ENCODE results near the gene UQCC2.
A peak's percentile ranks its signal among the peaks of the same experiment; 100 is the strongest.

The UQCC2 gene

DNA sequence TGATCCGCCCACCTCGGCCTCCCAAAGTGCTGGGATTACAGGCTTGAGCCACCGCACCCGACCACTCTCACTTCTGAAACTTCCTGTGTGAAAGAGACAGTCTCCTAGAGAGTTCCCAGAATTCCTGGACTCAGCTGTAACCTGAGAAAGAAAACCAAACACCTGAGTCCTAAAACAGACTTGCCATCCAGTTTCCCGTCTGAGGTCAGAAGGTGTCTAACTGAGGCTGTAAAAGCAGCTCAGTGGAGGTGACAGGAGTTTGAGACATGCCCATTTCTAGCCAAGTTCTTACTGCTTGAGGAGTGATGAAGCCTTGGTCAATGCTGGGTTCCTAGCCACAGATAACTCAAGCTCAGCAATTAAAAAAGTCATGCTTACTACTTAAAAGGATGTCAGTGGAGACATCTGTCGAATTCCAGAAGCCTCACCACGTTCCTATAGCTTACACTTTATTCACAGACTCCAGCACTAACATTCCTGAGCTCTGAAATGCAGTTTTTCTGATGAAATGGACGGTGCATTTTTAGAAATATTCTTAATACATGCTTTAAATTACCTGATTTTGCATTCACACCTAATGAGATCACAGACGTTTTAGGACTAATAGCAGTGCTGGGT is 6.1 kb downstream of the UQCC2 start:
- FAIRE-seq = no peak

DNA sequence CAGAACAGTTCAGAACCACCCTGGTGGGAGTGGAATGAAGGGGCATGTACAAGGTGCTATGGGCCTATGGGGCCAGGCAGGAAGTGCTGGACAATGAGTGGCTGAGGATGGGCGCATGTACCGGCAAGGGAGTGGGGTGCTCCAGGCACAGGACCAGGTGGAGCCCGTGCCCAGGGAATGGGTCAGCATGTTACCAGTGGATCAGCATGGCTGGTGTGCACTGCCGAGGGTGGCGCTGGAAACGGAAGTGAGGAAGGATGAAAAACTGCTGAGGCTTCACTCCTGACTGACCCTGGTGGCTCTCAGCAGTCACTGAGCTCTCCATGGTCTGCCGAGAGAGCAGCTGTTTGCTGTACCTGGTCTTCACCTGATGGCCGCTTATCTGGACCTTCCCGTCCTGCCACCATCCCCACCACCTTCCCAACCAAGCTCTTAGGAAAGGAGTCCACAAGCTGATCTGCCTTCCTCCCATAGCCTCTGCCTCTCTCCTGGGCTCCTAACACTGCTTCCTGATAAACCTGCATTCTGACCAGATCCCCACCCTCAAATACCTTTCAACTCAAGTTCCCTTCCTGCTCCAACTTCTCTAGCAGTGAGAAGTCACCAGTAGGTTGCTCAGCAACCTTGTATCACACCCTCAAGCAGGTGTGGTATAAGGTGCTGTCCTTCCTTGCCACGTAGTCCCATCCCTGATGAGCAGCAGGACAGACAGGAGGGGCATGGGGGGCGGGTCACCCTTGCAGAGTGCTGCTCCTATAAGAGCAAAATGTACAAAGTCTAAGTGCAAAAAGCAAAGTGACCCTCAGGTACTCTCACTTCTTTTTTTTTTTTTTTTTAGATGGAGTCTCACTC is 7.1 kb downstream of the UQCC2 start:
- no peak for FAIRE-seq

DNA sequence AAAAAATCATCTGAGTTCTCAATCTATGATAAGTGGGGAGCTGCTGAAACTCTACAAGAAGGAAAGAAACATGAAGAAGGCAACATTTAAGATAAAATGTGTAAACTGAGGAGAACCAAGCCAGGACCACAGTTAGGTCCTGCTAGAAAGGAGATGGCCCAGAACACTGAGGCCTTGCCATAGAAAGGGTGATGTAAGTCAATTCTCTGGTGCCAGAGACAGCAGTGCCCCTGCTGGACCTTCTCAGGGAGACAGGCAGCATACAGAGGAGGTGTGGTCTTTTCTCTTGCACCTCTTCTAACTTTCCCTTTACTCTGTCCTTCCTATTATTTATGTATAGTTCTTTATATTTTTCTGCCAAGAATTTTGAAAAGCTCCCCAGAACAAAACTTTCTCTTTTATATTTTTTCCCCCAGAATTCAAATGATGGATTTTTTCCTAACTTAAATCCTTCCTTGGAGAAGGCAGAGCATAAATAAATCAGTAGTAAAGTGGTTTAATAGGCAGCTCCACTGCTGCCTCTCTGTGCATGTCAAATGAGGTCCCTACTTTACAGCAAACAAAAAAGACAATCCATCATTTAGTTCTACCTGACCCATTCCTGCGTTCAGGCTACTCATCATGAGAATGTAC is 9.0 kb downstream of the UQCC2 start:
- peak; percentile 84 for FAIRE-seq

DNA sequence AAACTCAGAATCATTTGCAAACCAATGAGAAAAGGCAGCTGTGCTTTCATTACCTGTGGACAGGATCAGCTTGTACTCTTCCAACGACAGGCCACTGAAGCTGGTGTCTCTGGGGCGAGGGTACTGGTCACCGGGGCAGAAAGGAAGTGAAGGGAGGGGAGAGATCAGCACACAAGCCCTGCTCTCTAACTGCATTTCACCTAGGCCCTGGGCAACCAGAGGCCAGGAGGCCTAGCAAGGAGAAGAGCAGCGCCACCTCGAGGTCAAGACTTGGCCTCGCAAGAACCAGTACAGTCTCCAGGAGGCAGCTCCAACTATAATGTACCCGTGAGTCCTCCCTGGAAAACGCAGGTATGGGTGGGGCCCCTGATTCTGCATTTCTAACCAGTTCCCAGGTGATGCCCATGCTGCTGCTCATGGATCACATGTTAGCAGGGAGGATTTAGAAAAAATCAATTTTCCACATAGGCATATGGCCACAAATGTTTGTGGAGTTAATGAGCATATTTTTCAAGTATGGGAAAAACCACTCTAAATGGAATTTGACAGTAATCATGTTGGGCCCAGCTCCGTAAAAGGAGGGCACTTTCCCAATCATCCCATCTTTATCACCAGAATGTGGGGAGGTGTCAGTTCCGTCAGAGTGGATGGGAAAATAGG is 11.0 kb downstream of the UQCC2 start:
- peak; percentile 36 for FAIRE-seq

DNA sequence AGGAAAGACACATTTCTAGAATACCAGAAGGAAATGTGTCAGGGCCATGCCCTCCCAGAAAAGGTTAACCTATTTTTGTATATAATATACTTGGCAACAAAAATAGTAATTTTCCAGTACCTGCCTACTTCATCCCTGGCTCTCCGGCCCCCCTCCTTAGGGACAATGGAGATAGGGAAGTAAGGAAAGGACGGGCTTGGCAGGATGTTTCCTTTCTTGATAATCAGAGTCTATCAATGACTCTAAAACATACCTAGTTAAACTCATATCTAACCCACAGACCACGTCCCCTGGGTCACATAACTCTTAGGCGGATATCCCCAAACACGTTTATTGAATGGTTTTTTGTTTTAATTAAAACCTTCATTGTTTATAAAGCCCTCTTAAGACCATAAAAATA is 11.8 kb downstream of the UQCC2 start:
- FAIRE-seq = no peak

DNA sequence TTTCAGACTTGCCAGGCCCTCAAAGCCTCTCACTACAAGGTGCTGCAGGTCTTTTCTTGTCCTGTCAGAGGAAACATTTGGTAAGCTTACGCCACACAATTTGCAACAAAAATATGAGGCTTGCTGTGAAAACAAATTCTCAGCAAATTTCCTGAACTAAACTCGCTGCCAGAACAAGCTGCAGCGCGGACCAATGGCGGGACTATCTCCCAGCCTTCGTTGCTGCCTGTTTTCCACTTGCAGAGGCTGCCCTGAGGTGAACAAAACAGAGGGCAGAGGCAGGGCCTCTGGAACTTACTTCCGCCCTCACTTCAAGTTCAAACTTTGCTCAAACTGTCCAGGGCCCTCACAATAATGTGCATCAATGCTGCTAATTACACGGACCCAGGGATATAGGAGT is 12.4 kb downstream of the UQCC2 start:
- FAIRE-seq = no peak

DNA sequence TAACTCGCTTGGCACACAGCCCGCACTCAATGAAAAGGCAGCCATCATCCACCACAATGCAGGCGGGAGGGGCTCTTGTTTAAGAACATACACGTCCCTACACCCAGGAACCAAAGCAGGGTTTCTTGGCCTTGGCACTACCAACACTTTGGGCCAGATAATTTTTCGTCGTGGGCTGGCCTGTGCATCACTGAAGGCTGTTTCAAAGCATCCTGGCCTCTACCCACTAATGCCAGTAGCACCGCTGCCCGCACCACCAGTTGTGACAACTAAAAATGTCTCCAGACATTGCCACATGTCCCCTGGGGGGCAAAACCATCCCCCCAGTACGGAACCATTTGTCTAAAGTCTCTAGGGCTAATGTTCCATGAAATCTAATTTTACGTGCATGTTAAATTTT is 13.0 kb downstream of the UQCC2 start:
- no peak for FAIRE-seq

DNA sequence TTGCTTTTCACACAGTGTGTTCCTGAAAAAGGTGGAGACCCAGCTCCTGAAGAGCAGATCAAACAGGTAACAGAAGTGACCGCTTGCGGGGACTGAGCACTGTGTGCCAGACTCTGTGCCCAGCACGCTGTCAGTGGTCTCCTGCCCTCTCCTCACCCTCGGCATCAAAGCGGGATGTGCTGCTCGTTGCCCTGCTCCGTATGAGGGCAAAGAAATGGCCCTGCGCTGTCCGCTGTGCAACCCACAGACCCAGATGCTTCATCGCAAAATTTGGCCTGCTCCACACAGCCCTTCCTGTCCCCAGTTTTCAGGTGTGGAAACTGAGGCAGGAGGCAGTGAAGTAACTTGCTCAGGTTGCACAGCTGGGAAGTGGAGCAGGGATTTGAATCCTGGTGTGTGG is 13.7 kb downstream of the UQCC2 start:
- FAIRE-seq = no peak

DNA sequence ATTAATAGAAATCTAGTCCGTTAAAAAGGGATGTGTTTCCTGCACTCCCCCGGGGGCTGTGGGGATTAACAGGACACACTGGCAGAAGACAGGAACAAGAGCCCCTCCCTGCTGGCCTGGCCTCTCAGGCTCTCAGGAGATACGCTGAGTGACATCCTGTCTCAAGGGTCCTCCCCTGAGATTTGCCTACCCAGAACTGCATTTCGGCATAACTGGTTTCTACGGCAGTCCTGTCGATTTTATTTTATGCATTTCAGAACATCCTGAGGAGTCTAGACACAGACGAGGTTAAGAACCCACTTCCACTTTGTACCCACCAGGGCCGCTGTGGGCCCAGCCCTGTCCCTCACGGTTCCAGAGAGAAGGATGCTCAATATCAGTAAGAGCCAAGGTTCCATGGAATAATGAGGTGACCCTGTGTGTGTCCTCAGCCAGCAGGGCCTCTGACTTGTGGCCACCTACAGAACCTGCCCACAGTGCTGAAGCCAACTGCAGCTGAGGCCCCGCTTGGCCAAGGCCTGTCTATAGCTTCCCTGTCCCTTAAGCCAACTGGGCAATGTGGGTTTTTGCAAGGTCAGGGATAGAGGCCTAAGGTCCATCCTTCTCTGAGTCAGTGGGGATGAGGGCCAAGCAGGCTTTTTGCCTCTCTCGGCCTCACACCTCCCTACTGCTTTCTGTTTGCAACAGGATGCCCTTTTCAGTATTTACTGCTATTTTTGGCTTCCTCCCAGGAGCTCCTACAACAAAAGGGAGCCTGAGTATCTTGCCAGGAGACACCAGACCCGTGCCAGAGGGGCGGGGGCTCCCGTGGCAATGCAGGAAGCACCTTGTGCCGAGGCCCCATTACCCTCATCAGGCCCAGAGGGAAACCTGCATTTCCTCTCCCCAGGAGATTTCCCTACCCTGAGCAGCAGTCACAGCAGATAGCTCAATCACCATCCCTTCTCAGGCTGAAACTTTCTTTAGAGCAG is 14.7 kb downstream of the UQCC2 start:
- no peak for FAIRE-seq

DNA sequence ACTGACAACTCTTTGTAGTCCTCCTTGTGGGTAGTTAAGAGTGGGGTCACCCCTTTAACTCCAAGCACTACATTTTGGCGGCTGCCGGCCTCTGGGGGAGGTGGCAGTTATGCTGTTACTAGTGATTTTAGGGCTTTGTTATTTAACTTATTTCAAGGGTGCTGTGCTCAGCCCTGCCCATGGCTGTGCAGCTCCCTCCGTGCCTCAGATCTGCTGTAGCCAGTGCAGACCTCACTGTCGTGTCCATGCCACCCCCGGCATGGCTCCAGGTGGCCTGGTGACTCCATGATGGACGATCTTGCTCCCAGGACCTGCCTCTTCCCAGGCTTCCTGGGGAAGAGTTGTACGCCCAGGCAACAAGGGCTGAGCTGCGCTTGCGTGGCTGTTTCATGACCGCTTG is 15.4 kb downstream of the UQCC2 start:
- no peak for FAIRE-seq

DNA sequence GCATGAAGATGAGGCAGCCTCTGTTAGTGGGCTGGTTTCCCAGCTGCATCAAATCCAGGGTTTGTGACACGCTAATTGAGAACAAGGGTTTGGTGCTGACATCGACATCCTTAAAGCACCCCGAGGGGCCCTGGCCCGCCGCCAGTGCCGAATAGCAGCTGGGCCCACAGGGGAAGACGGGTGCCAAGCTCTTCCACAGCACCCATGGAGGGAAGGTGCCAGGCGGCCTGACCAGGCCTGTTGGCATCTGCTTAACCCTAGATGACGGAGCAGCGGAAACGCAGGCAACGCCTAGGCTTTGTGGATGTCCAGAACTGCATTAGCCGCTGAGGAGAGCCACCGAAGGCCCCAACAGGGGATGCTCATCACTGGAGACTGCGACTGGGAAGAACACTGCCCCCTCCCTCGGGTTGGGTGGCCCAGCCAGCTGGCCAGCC is 16.0 kb downstream of the UQCC2 start:
- no peak for FAIRE-seq

DNA sequence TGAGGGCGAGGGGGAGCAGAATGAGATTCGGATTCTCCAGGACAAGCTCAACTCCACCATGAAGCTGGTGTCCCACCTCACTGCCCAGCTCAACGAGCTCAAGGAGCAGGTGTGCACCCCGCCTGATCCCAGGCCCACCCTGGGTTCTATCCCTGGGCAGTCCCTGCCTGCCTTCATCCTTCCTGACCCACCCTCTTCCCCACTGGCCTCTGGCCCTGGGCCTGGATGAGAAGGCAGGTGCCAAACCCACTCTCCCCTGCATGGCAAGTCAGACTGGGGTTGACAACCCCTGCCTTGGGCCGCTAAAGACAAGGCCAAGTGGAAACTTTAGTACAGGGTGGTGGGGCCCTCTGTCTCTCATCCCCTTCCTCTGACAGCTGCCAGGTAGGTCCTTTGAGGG is 16.5 kb downstream of the UQCC2 start:
- FAIRE-seq = no peak

DNA sequence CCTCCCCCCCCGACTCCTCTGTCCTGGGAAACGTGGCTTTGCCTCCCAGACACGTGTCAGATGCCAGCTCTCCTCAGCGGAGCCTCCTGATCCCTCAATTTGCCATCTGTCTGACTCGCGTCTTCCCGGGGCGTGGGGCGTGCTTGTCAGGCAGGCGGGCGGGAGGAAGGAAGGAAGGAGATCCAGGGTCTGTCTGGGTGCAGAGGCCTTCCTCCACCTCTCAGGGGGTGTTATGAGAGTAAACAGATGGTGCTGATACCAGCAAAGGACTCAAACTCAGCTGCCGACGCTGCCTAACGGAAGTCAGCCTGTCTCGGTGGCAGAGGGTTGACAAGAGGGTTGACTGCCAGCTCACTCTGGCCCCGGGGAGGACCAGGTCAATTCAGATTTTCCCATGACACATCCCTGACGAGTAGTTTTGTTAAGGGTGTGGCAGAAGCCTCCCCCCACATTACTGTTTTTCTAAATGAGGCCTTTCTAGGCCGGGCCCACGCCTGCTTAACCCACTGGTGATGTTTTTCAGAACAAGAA is 17.0 kb downstream of the UQCC2 start:
- no peak for FAIRE-seq

DNA sequence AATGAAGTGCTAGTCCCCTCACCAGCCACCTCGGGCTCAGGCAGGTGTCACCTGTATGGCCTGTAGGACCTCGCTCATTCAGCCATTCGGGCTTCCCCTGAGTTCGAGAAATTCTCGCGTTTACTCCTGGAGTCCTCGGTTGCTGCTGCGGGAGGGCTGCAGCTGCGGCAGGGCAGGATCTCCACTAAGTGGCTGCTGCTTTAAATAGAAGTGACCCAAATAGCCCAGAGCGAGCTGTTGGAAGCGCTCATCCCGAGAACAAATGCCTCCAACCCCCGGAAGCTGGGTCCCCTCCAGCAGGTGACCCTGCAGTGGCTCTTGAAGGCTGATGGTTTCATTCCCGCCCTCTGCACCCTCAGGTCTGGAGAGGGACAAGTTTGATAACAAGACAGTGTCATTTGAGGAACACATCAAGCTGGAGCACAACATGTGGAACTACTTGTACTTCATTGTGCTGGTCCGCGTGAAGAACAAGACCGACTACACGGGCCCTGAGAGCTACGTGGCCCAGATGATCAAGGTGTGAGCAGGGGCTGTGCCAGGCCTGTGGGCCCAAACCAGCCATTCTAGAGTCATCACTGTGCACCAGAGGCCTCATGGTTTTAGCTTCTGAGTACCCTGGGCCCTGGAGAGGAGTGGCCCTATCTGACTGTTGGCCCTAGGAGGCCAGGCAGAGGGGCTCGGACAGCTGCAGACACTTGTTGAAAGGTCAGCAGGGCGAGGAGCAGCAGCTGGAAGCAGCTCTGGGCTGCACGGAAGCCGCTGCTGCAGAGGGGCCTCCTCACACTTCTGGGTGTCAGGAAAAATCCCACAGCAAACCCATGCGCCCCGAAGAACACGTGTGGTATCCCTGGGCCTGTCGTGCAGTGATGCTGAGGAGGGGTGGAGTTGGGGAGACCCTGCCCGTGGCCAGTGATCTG is 18.1 kb downstream of the UQCC2 start:
- FAIRE-seq = no peak

DNA sequence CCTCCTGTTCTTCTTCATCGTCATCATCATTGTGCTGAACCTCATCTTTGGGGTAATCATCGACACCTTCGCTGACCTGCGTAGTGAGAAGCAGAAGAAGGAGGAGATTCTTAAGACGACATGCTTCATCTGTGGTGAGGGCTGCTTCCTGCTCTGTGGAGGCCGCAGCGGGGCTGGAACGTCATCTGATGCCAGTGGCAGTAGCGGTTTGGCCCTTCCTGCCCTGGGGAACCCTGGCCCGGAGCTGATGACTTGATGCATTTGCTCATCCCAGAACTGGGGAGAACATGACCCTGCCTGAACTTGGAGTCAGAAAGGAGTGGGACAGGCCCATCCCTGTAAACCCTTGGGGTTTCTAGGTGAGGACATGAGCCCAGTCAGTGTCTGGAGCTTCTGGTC is 18.7 kb downstream of the UQCC2 start:
- FAIRE-seq = no peak

DNA sequence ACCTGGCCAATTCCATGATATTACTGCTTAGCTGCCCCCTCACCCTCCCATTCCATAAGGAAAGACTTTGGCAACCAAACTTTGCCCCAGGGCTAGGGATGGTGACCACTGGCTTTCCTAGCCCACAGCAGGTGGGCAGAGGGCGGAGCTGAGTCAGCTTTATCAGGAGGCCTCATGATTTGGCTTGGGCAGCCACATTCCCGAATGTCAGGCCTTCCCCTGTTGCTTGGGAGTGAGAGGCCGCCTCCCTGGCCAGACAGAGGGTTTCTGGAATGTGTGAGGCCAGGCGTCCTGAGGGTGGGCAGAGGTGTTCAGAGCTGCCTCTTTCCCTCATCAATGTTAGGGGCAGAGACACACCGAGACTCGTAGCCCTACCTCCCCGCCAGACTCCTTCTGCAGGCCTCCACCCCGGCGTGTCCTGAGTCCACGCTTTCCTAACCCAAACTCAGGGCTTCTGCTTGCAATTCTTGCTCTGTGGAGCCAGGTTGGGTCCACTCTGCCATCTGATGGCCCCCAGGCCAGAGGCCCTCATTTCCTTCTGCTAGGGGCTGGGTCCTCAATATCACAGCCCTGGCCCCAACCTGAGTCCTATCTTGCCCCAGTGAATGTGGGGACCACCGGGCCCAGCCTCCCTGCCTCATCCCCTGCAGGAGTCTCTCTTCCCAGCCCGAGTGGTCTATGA is 19.3 kb downstream of the UQCC2 start:
- no peak for FAIRE-seq

DNA sequence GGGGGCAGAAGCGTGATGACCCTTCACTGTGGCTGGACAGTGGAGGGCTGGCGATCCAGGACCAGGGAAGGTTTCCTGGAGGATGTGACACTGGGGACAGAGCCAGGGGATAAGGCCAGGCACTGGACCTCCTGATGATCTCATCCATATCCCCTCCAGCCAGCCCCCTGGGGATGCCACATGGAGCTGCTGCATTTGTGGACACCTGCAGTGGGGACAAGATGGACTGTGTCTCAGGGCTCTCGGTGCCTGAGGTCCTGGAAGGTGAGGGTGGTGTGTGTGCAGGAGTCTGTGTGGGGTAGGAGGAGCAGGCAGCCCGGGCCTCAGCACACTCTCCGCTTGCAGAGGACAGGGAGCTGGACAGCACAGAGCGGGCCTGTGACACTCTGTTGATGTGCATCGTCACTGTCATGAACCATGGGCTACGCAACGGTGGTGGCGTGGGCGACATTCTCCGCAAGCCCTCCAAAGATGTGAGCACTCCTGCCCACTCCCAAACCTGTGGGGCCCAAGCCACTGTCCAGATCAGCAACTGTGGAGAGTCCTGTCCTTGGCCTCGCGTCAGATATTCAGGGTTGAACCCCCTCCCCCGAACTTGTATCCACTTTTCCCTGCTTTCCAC is 19.9 kb downstream of the UQCC2 start:
- FAIRE-seq = no peak

DNA sequence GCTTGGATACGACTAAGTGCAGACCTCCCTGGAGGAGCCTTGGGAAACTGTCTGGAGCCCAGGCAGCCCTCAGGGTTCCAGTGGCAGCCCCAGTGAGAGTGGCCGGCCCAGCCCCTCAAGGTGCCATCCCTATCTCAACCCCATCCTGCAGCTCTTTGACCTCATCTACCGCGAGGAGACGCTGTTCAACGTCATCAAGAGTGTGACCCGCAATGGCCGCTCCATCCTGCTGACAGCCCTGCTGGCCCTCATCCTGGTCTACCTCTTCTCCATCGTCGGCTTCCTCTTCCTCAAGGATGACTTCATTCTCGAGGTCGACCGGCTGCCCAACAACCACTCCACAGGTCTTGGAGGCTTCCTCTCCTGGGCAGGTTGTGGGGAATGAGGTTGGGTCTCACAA is 20.7 kb downstream of the UQCC2 start:
- no peak for FAIRE-seq

DNA sequence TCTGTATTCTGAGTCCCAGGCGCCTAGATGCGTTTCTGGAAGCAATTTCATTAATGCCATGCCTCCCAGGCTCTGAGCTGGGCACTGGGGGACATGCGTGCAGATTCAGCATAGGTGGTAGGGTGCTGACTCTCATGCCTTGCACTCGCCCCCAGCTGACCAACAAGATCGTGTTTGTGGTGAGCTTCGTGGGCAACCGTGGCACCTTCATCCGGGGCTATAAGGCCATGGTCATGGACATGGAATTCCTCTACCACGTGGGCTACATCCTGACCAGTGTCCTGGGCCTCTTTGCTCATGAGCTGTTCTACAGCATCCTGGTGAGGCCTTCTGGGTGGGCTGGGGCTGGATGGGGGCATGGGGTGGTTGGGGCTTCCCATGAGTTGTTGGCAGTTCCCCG is 21.6 kb downstream of the UQCC2 start:
- no peak for FAIRE-seq

DNA sequence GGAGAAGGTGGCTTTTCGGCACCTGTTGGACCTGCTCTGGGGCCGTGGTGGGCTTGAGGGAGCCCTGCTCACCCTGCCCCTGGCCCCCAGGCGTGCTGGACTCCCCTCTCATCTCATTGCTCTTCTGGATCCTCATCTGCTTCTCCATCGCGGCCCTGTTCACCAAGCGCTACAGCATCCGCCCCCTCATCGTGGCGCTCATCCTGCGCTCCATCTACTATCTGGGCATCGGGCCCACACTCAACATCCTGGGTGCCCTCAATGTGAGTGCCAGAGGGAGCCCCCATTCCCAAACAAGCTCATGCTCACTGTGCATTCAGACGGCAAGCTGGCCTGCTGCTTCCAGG is 22.4 kb downstream of the UQCC2 start:
- no peak for FAIRE-seq
